Liver (tissue), 9 donors: ENCODE data around the gene PATL2. TPM values are rescaled to one million over a fixed set of nuclear protein-coding genes. Genes with fewer than 3 reads are reported as not detected.

Source experiments
- DNase-seq: peaks from one replicate; pipeline ENCODE4 v3.0.0-alpha.2; 2017; ENCODE audit warnings: low spot score
- H3K27ac ChIP-seq, 2 donors: one replicate each; pipeline ENCODE4 v1.7.0; 2013; ENCODE audit warnings: inconsistent platforms in 2 of 2, low read length in 2 of 2, control low read depth in 1 of 2, low read depth in 1 of 2, mild to moderate bottlenecking in 1 of 2
- H3K27me3 ChIP-seq, 4 donors: one replicate each; pipeline versions ENCODE4 v1.6.1 to v1.7.0; 2013; ENCODE audit warnings: low read length in 3 of 4, inconsistent platforms in 1 of 4, mild to moderate bottlenecking in 1 of 4, moderate library complexity in 1 of 4; ENCODE audit not compliant: control insufficient read depth in 4 of 4, insufficient read depth in 4 of 4
- H3K36me3 ChIP-seq, 4 donors: one replicate each; pipeline versions ENCODE4 v1.6.1 to v1.7.0; 2013; ENCODE audit warnings: low read length in 3 of 4, mild to moderate bottlenecking in 3 of 4, low read depth in 1 of 4, moderate library complexity in 1 of 4; ENCODE audit not compliant: control insufficient read depth in 4 of 4, insufficient read depth in 3 of 4
- H3K4me1 ChIP-seq, 4 donors: one replicate each; pipeline versions ENCODE4 v1.6.1 to v1.7.0; 2013; ENCODE audit warnings: low read length in 3 of 4, mild to moderate bottlenecking in 3 of 4, moderate library complexity in 1 of 4; ENCODE audit not compliant: control insufficient read depth in 4 of 4, insufficient read depth in 4 of 4
- H3K4me3 ChIP-seq, 3 donors: one replicate each; pipeline versions ENCODE4 v1.6.1 to v1.7.0; 2013; ENCODE audit warnings: low read length in 3 of 3, control low read depth in 1 of 3, low read depth in 1 of 3, mild to moderate bottlenecking in 1 of 3
- H3K9ac ChIP-seq, 2 donors: one replicate each; pipeline ENCODE4 v1.7.0; 2013; ENCODE audit warnings: low read length in 2 of 2, mild to moderate bottlenecking in 2 of 2, moderate library complexity in 2 of 2, control low read depth in 1 of 2, low read depth in 1 of 2
- H3K9me3 ChIP-seq, 4 donors: one replicate each; pipeline versions ENCODE4 v1.6.1 to v1.7.0; 2013; ENCODE audit warnings: low read length in 3 of 4; ENCODE audit not compliant: control insufficient read depth in 4 of 4
- CTCF ChIP-seq: fragments of 150-350 bp; IDR thresholded peaks from 2 replicates; pipeline ENCODE4 v1.5.1; 2017; ENCODE audit warnings: improper control_type of control experiment, low read depth, low read length; ENCODE audit not compliant: missing input control
- EGR1 ChIP-seq, 2 donors: IDR thresholded peaks; 2 replicates each; pipeline ENCODE4 v1.6.1; 2016 to 2018; ENCODE audit warnings: antibody characterized with exemption in 2 of 2, low read depth in 2 of 2
- FOXA1 ChIP-seq: IDR thresholded peaks from 2 replicates; pipeline ENCODE4 v1.6.1; 2016; ENCODE audit warnings: antibody characterized with exemption
- FOXA2 ChIP-seq: IDR thresholded peaks from 2 replicates; pipeline ENCODE4 v1.6.1; 2016; ENCODE audit warnings: antibody characterized with exemption
- GABPA ChIP-seq, 2 donors: IDR thresholded peaks in 1 of 2; conservative IDR thresholded peaks in 1 of 2; 2 replicates each; pipeline ENCODE4 v1.6.1; 2016; ENCODE audit warnings: antibody characterized with exemption in 2 of 2, mild to moderate bottlenecking in 1 of 2, moderate library complexity in 1 of 2
- HNF4A ChIP-seq, 2 donors: conservative IDR thresholded peaks; 2 replicates each; pipeline ENCODE4 v1.6.1; 2016; ENCODE audit warnings: antibody characterized with exemption in 2 of 2, mild to moderate bottlenecking in 2 of 2
- HNF4G ChIP-seq: IDR thresholded peaks from 2 replicates; pipeline ENCODE4 v1.6.1; 2016; ENCODE audit warnings: antibody characterized with exemption
- JUND ChIP-seq, 2 donors: IDR thresholded peaks; 2 replicates each; pipeline ENCODE4 v1.6.1; 2016; ENCODE audit warnings: antibody characterized with exemption in 2 of 2
- MAX ChIP-seq: IDR thresholded peaks from 2 replicates; pipeline ENCODE4 v1.6.1; 2016; ENCODE audit warnings: antibody characterized with exemption
- NR2F2 ChIP-seq: IDR thresholded peaks from 2 replicates; pipeline ENCODE4 v1.6.1; 2016; ENCODE audit warnings: antibody characterized with exemption
- RAD21 ChIP-seq, 2 donors: IDR thresholded peaks; 2 replicates each; pipeline ENCODE4 v1.6.1; 2016; ENCODE audit warnings: antibody characterized with exemption in 2 of 2, mild to moderate bottlenecking in 2 of 2
- REST ChIP-seq: IDR thresholded peaks from 2 replicates; pipeline ENCODE4 v1.6.1; 2016; ENCODE audit warnings: antibody characterized with exemption, mild to moderate bottlenecking
- RXRA ChIP-seq, 2 donors: IDR thresholded peaks; 2 replicates each; pipeline ENCODE4 v1.6.1; 2017 to 2018; ENCODE audit warnings: antibody characterized with exemption in 2 of 2, mild to moderate bottlenecking in 1 of 2
- SP1 ChIP-seq: IDR thresholded peaks from 2 replicates; pipeline ENCODE4 v1.6.1; 2018; ENCODE audit warnings: antibody characterized with exemption, mild to moderate bottlenecking
- TAF1 ChIP-seq: conservative IDR thresholded peaks from 2 replicates; pipeline ENCODE4 v1.6.1; 2016; ENCODE audit warnings: antibody characterized with exemption, mild to moderate bottlenecking
- YY1 ChIP-seq: IDR thresholded peaks from 2 replicates; pipeline ENCODE4 v1.6.1; 2016; ENCODE audit warnings: antibody characterized with exemption, mild to moderate bottlenecking
- WGBS: extraction: QIAGEN DNeasy Blood & Tissue Kit; methylation state at CpG from one replicate; pipeline ENCODE4 v1.1.7; 2013; 5-methylcytosine and 5-hydroxymethylcytosine counted together
- polyA plus RNA-seq, 2 donors: library from polyadenylated mRNA; stranded (reverse) in 1 of 2; unstranded in 1 of 2; fragments of 200-250 nt in 1 of 2; fragments of >200 nt in 1 of 2; fragmentation: Nextera tagmentation in 1 of 2; extraction: Ambion mirVana in 1 of 2; gene quantifications; one replicate each; pipeline versions ENCODE4 v1.2.1 to v1.2.3, GENCODE V29; 2013 to 2015
- total RNA-seq, 2 donors: library from RNA; depleted of rRNA; stranded (reverse); fragments of >200 nt; gene quantifications; one replicate each; pipeline ENCODE4 v1.2.3, GENCODE V29; 2014
- TF ChIP-seq, protein P1 (sequence below): IDR thresholded peaks from 2 replicates; pipeline ENCODE4 v1.6.1; 2016; ENCODE audit warnings: antibody characterized with exemption
- TF ChIP-seq, protein P2 (sequence below): IDR thresholded peaks from 2 replicates; pipeline ENCODE4 v1.6.1; 2016; ENCODE audit warnings: antibody characterized with exemption
- donor health status: healthy.
- donor health status: healthy.
- donor health status: healthy.
- donor health status: healthy.
- donor health status: healthy.

Gene PATL2
- total and polyA plus RNA-seq, 4 donors: 0.32 to 1.0 (median 0.67) TPM

DNA sequence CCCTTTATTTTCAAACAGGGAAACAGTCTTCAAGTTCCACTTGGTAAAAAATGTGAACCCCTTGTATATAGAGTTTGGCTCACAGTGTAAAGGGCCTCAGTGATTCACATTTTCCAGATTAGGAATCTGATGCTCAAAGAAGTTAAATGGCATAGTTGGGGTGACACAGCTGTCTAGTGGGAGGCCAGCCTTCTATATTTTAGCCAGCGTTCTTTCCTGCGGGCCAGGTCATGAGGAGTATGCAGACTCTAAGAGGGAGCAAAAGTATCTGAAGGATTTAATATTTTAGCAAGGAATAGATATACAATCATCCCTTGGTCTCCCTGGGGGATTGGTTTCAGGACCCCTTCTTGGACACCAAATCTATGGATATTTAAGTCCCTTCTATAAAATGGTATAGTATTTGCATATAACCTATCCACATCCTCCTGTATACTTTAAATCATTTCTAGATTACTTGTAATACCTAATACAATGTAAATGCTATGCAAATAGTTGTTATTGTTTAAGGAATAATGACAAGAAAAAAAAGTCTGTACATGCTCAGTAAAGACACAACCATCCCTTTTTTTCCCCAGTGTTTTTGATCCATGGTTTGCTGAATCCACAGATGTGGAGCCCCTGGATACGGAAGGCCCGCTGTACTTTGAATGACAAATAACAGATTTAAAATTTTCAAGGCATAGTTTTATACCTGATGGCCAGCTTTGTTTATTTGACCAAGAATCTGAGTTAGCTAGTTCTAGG, 7.2 kb upstream of the PATL2 start:
- Histone ChIP-seq H3K4me1 (peaks cover 1 to 15% (median 9%) of the 10 kb centered on the region in 4 donors), H3K27me3 (no peaks in the 10 kb centered on the region), H3K4me3 (no peak overlapping the region), H3K9ac (no peak overlapping the region), H3K9me3 (no peaks in the 10 kb centered on the region), H3K27ac (no peak overlapping the region), H3K36me3 (peaks cover 11 to 43% (median 40%) of the 10 kb centered on the region in 4 donors)
- no peak for TF ChIP-seq SP1
- no peak for DNase-seq
- 68% methylated on average over 4 of the region's 4 CpGs for WGBS

DNA sequence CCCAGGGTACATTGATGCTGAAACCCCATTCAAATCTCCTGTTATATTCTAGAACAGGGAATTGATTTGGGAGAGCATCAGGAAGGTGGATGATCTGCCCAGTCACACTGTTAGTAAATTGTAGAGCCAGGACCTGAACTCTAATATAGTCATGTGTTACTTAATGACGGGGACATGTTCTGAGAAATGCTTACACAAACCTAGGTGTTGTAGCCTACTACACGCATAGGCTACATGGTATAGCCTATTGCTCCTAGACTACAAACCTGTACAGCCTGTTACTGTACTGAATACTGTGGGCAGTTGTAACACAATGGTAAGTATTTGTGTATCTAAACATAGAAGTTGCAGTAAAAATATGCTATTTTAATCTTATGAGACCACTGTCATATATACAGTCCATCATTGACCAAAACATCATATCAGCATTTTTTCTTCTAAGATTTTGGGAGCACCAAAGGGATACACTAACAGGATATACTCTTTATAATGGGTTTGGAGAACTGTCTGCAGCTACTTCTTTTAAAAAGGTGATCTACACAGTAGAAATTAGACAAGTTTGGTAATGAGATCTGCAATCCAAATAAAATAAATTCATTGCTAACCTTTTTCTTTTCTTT, 6.0 kb upstream of the PATL2 start:
- Histone ChIP-seq H3K27ac (no peak overlapping the region), H3K36me3 (peaks cover 11 to 43% (median 40%) of the 10 kb centered on the region in 4 donors), H3K4me3 (no peak overlapping the region), H3K4me1 (peaks cover 1 to 17% (median 10%) of the 10 kb centered on the region in 4 donors), H3K27me3 (no peaks in the 10 kb centered on the region), H3K9me3 (no peaks in the 10 kb centered on the region), H3K9ac (no peak overlapping the region)
- WGBS: 79% methylated on average over 2 of the region's 2 CpGs
- no peak for DNase-seq
- TF ChIP-seq RAD21 (IDR thresholded peaks at IDR 0.05) (no peak), HNF4A (conservative IDR thresholded peaks at IDR 0.05) (no peak), MAX (no peak), GABPA (IDR thresholded peaks at IDR 0.05 in 1 of 2, conservative IDR thresholded peaks at IDR 0.05 in 1 of 2) (no peak), REST (no peak), HNF4G (no peak), YY1 (no peak), CTCF (no peak), NR2F2 (no peak), JUND (IDR thresholded peaks at IDR 0.05) (no peak), FOXA2 (no peak), RXRA (IDR thresholded peaks at IDR 0.05) (no peak), EGR1 (IDR thresholded peaks at IDR 0.05; ENCODE audit: low read depth in 2 of 2) (no peak), FOXA1 (no peak), SP1 (no peak), TAF1 (no peak)
- TF ChIP-seq, protein P1, sequence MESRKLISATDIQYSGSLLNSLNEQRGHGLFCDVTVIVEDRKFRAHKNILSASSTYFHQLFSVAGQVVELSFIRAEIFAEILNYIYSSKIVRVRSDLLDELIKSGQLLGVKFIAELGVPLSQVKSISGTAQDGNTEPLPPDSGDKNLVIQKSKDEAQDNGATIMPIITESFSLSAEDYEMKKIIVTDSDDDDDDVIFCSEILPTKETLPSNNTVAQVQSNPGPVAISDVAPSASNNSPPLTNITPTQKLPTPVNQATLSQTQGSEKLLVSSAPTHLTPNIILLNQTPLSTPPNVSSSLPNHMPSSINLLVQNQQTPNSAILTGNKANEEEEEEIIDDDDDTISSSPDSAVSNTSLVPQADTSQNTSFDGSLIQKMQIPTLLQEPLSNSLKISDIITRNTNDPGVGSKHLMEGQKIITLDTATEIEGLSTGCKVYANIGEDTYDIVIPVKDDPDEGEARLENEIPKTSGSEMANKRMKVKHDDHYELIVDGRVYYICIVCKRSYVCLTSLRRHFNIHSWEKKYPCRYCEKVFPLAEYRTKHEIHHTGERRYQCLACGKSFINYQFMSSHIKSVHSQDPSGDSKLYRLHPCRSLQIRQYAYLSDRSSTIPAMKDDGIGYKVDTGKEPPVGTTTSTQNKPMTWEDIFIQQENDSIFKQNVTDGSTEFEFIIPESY: no peak
- TF ChIP-seq, protein P2, sequence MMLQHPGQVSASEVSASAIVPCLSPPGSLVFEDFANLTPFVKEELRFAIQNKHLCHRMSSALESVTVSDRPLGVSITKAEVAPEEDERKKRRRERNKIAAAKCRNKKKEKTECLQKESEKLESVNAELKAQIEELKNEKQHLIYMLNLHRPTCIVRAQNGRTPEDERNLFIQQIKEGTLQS: no peak
